ENCODE data around the gene SDK1.

SDK1 gene

DNA sequence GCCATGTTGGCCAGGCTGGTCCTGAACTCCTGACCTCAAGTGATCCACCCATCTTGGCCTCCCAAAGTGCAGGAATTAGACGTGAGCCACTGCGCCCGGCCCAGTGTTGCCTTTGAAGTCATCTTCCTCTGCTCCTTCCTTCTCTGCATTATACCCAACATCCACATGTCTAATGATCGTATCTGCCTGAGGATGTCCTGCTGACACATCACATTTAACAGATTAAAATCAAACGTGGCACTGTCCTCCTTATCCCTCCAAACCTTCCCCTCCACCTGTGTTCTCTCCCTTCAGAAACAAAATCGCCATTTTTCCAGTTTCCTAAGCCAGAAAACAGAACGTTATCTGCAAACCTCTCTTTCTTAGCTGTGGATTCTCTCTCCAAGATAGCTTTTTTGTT is 8.4 kb upstream of the SDK1 start:
- no peak for DNase-seq

DNA sequence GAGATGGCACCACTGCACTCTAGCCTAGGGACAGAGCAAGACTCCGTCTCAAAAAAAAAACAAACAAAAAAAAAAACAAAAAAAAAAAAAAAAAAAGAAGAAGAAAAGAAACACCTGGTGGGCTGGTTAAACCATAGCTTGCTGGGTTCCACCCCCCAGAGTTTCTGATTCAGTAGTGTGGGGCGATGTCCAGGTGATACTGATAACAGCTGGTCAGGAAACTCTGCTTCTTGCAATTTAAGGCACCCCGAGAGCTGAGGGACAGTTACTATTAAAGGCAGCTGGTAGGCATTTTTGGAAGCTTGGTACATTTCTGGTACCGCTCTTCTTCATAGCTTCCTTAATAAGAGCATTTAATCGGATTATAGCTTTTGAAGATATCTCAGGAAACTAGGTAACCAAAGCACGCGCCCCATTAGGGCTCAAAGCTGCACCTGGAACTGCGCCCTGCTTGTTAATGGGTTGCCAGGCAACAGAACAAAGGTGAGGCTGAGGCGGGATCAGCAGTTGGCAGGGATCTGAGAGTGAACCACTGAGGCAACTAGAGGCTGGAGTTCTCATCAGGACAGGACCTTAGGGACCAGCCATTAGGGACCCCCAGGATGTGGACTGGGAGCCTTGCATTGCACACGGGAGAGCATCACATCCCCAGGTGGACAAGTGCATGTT is 6.5 kb upstream of the SDK1 start:
- no peak for DNase-seq

DNA sequence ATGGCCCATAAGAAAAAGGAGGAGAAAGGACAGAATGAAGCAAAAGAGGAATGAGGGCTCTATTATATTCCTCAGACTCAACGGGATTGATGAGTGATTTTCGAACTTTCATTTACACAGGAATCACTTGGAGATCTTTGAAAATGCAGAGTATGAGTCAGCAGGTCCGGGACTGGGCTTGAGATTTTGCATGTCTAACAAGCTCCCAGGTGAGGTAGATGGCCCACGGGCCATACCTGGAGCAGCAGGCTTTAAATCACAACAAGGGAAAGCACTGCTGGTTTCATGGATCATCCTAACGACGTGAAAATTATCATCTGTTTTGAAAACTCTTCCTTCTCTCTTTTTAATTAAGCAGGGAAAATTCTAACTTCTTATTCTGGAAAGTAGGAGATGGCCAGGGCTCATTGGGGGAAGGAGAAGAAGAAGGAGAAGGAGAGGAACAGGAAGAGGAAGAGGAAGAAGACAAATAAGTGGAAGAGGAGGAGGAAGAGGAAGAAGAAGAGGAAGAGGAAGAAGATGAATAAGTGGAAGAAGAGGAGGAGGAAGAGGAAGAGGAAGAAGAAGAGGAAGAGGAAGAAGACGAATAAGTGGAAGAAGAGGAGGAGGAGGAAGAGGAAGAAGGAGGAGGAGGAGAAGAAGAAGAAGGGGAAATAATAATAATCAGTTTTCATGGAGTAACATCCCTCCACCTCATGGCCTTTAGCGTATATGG is 3.8 kb upstream of the SDK1 start:
- DNase-seq, result no peak

DNA sequence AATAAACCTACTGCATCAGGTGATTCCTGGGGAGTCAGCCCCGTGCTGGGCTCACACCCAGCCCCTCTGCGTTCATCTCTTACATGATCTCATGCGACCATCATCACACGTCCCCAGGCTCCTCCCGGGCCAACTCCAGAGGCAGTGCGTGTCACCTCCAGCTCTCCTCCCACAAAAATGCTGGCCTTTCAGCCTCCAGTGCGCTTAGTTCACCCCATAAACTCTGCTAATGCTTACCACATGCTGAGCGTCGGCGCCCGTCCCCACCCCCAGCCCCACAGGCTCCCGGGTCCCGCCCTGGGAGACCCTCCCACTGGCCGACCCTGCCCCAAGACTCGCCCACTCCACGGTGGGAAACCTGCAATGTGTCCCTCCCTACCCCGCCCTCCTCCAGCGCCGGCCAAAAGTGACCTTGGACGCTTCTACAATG is 816 bp upstream of the SDK1 start:
- no peak for DNase-seq

DNA sequence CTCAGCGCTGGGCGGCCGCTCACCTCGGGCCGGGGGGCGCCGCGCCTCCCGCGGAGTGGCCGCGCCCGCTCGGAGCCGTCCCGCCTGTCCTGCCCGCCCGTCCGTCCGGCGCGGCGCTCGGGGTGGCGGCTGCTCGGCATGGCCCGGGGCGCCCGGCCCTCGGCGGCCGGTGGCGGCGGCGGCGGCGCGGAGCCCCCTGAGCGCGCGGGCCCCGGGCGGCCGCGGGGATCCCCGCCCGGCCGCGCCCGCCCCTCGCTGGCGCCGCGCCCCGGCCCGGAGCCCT is 338 bp downstream of the SDK1 start:
- DNase-seq, result no peak

DNA sequence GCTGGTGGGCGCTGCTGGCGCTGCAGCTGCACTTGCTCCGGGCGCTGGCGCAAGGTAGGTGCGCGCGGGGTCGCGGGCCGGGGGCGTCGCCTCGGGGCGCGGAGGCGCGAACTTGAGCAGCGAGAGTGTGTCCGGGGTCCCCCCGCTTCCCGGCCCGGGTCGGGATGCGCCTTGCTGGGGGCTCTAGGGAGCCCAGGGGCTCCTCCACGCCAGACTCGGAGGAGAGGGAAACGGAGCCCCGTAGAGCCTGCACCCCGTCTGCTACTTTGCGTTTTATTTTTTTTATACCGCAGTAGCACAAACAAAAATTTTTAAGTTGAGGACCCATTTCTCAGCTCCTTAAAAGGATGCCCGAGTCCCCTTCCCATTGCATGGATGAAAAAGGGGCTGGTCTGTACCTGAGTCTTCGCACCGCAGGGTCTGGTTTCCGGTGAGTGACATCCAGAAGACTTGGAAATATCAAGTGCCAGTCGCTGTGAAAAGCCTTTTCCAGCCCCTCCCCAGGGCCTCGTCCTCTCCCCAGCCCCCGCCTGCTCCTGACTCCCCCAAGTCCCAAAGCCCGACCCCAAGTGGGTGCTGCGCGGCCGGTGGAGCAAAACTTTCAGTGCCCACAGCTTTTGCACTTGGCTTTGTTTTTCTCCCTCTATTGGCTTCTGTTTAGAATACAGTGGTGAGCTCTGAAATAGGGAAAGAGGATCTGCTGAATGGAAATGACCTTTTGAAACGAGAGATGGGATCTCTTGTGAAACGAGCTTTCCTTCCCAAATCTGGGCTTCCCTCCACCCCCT is 973 bp downstream of the SDK1 start:
- no peak for DNase-seq

DNA sequence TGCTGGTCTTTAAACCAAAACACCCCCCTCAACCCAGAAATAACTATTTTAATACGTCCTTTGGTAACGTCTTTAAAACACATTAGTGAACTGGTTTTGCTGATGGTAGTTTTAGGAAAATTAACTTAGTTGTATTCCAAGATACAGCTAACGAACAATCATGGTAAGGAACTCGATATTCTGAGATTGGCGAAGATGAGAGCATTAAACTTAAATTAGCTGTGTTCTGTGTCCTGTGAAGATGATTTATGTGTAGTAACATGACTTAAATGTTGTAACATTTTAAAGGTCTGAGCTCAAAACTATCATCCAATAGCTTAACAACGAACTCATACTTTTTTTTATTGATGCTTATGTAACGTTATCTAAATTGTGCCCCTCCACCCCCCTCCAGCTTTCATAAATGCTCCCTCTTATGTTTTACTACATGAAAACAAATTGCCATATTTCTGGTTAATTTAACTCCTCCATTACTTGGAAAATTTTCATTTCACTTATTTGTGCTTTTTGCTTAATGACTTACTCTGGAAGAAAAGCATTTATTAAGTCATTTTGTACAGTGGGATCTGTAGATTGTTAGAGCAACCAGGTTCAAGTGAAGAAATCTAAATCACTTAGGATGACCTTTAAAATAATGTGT is 1.7 kb downstream of the SDK1 start:
- DNase-seq, result no peak

DNA sequence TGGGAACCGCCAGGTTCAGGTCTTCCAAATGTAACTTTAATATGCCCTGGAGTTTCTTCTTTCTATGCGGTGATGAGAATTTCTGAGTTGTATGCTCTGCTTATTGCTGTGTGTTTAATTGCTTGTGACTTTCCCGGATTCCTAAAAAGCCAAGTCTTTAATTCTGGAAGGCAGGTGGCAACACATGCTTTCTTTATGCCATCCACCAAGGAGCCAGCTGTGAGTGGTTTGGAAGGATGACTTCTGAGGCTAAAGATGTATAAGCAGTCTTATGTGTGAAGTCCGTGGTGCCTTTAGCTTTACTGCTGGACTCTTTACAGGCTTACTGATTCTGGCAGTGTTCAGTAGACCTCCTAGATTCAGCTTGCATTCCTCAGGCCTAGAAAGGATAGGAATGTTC is 3.1 kb downstream of the SDK1 start:
- no peak for DNase-seq

DNA sequence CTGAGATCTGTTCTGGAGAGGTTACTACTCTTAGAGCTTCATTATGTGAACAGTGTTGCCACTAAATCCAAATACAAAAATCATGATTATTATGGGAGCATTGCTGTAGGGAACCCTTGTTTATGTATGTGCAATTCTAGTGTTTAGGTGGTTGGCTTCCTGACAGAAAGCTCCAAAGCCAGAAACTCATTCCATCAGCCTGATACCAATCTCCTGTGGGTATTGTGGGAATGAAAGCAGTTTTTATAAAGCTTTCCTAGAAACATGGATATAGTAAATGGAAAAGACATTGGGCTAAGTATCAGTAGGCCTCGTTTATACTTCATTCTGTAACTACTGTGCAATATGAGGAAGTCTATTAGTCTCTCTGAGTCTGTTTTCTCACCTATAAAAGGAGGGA is 6.4 kb downstream of the SDK1 start:
- DNase-seq, result no peak

DNA sequence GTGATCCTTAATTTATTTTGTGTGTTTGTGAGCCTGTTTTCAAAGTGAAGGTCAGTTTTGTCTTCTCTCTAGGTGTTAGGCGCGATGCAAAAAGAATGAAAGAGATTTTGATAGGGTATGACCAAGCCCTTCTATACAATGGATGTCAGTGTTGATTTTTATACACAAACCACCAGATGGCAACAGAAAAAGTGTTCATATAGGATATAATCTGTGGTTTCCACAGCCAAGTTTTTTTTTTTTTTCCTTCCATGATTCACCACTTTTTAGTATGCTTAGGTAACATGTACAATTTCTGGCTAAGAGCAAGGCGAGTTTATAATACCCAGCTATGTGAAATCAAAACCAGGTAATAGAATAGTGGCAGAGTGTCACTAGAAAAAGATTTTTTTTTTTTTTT is 8.1 kb downstream of the SDK1 start:
- DNase-seq, result no peak

DNA sequence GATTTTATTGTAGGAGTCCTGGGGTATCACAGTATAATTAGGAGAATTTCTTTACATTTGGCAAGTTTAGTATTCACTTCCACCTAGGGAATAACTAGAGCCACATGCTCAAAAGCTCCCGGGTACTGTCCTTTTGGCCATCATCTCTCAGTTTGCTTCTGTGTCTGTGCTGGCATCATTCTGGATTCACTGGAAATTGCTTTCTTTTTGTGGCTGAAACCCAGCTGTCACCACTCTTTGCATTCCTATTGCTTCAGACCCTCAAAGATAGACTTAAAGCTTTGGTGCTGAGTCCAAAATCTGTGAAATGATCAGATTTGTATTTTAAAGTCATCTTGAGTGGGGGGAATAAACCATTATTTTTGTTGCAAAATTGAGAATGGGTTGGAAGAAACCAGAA is 8.9 kb downstream of the SDK1 start:
- no peak for DNase-seq

DNA sequence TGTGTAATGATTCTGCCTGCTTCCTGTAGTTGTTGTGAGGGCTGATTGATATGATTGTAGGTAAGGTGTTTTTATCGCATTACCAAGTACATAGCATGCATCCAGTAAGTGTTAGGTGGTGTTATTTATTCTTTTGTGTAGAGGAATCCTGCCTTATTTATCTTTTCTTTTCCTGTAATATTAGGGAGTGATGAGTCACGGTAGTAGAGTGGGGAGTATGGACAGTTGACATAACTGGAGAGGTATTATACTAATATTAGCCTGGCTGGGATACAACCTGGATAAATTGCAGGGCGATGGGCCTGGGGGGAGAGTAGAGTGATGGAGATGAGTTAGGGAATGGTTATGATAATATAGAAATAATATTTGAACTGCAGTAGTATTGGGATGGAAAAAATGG is 9.8 kb downstream of the SDK1 start:
- DNase-seq, result no peak

DNA sequence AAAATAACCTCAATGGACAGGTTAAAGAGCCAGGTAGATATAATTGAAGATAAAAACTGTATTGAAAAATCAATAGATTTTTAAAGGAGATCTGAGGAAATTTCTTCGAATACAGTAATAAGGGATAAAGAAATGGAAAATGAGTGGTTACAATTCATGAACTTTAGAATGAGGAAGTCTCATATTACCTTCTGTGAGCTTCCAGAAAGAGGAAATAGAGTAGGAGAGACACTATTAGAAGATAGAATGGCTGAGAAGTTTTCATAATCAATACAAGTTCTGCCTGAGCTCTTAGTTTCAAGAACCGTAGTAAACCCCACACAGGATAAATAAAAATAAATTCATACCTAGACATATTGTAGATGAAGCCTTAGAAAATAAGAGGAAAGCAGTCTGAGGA is 11.5 kb downstream of the SDK1 start:
- no peak for DNase-seq

DNA sequence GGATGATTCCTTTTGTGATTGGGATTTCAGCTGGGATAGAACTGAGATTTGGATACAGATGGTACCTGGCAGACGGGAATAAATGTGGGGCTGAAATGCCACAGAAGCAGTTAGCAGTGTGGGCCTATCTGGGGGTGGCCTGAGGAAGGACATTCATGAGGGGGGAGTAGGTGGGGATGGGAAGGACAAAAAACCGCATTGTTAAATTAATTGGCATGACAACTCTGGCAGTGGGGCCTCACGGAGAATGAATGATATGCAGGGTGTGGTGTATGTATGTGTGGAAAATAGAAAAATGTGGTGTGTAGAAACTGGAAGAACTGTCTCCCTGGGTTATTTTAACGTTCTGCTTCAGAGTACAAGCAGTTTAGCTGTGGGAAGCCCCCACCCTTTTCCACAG is 17.8 kb downstream of the SDK1 start:
- DNase-seq, result no peak

DNA sequence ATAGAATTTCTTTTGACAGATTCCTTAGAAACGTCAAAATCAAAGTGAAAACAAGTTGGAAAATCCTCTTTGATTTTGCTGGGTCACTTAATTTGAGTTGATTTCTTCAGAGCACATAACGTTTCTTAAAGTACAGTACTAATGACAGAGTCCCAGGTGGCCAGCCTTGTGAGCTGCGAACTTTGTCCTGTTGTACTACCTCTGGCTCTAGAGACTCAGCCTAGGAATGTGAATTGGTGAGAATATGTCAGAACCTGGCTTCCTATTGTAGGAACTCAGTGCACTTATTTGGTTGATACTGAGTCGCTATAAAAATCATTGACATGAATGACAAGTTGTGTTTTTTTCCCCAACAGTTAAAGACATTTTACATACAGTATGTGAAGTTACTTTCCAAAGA is 20.2 kb downstream of the SDK1 start:
- DNase-seq, result no peak

DNA sequence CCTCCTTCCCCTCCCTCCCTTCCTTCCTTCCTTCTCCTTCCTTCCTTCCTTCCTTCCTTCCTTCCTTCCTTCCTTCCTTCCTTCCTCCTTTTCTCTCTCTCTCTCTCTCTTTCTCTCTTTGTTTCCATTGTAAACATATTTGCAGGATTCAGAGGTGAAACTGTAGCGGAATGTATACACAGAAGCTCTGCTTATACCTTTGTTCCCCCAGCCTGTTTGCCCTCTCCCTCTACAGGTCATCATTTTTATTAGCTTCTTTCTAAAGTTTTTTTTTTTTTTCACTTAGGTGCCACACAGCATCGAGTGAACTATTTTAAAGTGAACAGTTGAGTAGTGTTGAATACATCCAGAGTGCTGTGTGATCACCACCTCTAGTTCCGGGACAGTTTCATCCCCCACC is 20.7 kb downstream of the SDK1 start:
- no peak for DNase-seq

DNA sequence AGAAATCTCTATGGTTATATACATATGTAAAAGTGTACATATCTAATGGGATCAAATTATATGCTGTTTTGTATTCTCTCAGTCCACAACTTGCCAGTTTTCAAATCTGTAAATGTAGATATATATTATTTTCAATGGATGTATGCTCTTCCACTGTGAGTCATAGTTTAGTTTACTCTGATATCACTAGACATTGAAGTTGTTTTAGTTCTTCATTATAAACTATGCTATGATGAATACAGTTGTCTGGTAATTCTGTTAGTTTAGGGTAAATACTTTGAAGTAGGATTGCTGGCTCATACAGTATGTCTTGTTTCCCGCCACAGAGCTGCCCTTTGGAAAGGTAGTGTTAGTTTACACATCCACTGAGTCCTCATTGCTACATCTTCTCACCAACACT is 25.2 kb downstream of the SDK1 start:
- no peak for DNase-seq

DNA sequence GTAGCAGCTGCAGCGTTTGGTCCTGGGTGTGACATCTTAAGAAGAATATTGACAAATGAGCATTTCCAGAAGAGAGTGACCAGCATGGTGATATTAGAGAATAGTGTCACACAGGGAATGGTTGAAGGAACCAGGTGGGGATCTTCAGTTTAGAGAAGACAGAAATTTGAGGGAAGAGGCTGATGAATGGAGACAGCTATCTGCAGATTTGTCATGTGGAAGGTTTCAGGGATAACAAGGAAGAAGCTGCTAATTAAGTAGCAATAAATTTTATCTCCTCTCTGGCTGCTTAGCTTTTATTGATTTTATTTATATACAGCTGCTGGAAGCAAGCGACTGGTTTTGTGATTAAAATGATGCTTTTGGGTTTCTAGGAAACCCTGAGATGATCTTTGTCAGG is 26.0 kb downstream of the SDK1 start:
- no peak for DNase-seq

DNA sequence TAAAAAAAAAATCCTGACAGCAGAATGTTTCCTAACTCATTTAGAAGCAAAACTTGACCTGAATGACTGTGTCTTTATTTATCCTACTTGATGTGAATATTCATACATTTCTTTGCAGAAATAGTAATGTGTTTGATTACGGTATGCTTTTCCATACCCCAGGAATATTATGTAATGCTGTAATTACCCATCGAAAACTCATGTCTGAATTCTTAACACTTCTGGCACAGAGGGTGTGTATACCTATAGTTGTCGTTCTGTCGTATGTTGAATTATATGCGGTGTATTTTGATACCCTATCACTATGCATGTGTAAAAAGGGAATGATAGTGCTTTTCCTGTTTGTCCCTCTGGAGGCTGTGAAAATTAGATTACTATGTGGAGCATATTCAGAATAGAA is 26.6 kb downstream of the SDK1 start:
- no peak for DNase-seq

DNA sequence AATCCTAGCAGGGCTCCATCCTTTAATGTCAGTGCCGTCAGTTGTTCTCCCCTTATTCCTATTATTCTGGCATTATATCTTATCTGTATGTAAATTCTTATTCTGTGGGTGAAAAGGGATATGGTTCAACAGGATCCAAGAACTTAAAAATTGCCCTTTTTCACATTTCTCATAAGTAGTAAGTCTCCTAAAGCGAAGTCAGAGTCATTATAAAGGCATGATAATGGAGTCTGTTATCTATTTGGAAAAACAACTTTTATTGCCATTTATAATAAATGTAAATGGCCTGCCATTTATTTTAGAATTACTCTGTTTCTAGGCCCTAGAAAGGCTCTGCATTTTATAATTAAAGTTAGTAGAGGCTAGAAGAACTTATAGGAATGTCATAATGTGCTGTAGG is 31.3 kb downstream of the SDK1 start:
- no peak for DNase-seq

DNA sequence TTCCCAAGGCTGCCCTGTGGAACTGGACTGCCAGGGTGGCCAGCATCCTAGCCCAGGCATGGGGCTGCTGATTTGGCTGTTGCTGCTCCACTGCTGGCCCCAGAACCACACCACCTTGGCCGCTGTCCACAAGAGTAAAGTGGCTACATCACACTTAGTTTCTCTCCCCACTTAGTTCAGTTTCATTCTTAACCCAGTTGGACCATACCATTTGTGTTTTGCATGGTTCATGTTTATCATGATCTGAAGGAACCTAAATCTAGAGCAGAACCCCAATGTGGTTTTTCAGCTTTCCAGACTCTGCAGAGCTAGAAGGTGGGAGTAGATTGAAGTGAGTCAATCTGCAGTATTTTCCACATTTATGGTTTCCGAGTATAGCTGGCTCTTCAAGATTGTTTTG is 32.8 kb downstream of the SDK1 start:
- no peak for DNase-seq

DNA sequence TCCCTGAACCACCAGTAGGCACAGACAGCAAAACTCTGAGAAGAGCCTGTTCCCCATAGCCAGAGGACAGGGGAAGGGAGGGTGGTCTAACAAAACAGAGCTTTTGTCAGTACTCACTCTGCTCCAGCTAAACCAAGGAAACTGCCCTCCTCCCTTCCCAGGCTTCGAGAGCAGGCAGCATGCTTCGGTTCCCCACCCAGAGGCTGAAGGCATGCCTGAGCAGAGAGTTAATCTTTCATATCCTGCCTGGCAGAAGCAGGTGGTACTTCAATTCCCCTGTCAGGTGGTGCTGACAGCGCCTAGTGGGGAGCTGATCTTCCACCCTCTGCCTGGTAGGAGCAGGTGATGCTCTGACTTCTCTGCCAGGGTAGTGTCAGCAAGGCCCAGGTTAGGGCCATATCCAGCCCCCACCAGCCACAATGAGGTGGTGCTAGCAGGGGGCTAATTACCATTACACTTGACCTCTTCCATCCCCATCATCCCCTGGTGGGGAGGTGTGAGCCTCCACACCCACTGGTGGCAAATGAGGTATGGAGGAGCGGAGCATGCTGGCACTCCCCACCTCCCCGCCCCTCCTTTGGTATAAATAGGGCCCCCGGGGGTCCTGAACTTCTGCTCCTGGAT is 35.1 kb downstream of the SDK1 start:
- DNase-seq, result no peak

DNA sequence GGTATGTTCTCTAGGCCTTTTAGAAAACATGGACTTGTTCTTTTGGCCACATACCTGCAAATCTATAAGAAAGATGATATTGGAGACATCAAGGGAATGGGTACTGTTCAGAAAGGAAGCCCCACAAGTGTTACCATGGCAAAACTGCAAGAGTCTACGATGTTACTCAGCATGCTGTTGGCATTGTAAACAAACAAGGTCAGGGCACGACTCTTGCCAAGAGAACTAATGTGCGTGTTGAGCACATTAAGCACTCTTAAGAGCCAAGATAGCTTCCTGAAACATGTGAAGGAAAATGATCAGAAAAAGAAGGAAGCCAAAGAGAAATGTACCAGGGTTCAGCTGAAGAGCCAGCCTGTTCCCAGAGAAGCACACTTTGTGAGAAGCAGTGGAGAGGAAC is 37.1 kb downstream of the SDK1 start:
- DNase-seq, result no peak
